ENCODE measurements around the gene ATP8A2.

The ATP8A2 gene

DNA sequence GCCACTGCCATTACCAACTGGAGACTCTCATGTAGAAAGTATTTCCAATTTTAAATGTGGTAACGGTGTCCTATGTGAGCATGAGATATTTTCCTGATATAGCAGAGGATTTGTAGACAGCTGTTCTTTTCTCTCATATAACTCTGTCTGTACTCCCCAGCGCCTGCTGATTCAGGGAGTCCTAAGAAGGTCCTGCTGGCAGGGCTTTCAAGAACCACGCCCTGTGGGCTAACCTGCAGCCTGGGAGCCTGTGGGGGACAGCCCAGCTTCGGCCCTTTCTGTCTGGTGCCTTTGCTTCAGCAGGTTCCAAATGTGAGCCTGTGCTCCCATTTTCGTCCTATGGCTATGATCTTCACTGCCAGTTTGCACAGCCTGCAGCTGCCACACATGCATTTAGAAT lies 316.8 kb downstream of the ATP8A2 start:
- DNase-seq, result no peak

DNA sequence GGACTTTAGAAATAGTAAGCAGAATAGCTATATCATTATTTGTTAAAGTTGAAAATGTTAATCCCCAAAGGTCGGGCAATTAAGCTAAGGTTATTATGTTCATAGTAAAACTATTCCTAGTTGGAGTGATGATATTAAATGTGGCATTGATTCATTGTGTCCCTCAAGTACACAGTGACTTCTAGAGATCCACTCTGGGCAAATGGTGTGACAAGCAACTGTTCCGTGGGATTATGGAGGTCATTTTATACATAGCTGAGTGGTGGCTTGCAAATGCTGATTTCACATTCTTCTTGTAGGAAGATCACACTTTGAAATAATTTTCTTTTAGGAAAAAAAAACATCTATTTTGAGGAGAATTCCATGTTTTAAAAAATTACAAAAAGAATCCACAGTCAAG lies 317.8 kb downstream of the ATP8A2 start:
- no peak for DNase-seq

DNA sequence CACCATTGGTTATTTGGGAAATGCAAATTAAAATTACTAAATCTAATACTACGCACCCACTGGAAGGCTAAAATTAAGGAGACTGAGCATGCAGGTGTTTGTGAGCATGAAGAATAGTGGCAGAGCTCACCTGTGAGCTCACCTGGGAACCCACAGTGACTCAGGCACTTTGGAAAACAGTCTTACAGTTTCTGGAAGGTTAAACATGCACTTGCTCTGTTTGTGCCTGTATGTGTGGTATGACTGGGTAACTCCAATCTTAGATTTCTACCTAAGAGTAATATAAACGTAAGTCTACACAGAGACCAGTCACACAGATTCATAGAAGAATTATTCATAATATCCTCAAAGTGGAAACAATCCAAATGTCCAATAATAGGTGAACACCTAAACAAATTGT lies 318.8 kb downstream of the ATP8A2 start:
- no peak for DNase-seq

GRCh38 chr13:25691654-25692053 lies 319.9 kb downstream of the ATP8A2 start:
- no peak for DNase-seq

DNA sequence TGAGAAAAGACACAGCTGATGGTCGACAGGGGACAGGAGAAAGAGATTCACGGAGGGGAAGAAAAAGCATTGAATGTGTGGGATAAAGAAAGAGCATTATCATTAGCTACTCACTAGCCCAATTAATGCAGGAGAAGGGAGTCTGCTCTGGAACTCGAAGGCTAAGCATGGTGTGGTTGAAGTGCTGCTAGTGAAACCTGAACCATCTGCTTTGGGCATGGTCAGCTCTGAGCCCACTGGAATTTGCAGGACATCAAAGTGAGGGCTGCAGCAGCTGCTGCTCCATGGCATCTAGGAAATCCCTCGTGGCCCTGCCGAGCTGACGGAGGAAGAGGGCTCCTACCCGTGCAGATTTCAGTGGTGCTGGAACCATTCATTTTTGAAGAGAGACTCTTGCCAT lies 320.3 kb downstream of the ATP8A2 start:
- DNase-seq, result no peak

DNA sequence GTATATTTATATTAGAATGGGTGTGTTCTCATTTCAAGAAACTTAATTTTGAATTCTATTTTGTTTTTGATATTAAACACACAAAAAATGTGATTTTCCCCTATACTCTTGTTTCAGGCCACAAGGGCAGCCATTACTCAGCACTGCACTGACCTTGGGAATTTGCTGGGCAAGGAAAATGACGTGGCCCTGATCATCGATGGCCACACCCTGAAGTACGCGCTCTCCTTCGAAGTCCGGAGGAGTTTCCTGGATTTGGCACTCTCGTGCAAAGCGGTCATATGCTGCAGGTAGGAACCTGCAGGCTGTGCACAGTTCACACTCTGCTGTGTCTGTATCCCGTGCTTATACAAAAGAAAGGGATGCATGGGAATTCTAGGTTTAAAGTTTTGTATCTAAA lies 327.3 kb downstream of the ATP8A2 start:
- no peak for DNase-seq

GRCh38 chr13:25699600-25699999 lies 327.8 kb downstream of the ATP8A2 start:
- no peak for DNase-seq

DNA sequence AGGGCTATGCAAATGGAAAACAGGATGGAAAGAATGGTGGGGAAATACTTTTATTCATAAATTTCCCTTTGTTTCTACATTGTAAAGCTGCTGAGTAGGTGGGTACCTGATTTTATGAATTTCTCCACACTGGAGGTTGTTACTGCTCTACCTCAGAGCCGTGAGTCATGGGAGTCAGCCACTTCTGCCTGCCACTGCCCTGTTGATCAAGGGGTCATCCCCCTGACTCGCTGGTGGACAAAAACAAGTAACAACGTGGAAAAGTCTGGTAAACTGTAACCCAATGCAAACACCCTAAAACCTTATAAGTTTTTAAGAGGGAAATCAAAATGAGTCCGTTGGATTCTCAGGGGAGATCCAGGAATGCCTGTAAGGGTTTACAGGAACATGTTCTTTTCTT lies 329.5 kb downstream of the ATP8A2 start:
- DNase-seq, result no peak

DNA sequence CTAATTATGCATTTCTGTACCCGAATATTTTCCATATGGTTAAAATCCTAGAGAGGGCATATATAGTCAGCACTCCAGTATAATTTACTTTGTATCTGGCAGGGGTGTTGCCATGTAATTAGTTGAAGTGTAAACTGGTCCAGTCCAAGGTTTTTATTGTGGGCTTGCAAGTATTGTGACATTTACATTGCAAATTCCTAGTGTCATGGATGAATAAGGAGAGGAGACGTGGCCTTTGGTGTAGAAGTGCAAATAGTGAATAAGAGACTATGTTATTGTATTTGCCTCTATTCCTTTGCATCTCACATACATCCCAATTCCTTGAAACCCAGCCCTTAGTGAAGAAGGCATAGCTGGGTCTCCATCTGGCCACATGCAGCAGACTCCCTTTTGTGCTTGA lies 330.6 kb downstream of the ATP8A2 start:
- DNase-seq, result no peak

DNA sequence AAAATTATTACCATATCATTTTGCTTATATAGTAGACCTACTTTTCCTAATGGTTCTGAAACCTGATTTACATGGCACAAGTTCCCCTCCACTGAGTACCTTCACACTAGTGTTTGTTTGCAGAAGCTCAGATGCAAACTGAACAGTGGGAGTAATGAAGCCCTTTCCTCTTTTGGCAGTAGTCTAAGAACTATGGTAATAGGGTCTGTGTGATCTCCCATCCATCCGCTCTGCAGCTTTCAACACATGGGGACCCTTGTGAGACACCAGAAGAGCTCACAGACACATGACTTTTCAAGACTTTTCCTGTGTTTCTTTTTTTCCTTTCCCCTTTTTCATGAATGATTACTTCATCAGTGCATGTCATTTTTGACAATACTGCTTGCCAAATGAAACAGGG lies 336.0 kb downstream of the ATP8A2 start:
- DNase-seq, result no peak

DNA sequence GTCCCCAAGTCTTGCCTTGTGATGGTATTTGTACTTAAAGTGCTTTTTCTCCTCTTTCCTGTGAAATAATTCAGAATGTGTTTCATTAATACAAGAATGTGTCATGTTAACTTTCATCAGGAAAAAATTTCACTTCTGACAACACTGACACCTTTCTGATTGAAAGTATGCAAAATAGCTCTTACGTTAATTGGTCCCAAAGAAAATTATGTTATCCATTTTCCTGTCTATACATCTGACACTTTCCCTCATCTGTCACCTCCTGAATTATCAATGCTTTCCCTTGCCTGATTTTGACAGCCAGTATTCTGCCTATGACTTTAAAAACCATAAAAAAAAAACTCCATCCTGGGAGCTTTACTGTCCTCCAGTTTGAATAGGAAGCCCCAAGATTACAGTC lies 336.5 kb downstream of the ATP8A2 start:
- DNase-seq, result no peak

DNA sequence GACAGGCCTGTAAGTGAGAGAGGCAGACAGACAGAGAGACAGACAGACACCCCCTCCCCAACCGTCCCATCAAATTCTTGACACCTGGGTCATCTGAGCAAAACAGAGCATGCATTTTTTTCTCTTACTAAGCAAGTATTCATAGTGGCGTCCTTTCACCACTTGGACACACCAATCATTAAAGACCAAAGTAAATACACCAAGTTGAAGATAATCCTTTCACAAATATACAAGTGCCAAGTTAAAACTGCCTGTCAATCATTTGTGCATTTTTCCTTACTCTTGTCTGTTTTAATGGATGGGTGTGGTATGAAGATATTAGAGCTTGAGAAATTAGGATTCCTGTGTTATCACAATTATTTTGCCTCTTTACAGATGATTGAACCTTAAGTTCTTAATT lies 337.3 kb downstream of the ATP8A2 start:
- DNase-seq, result no peak

DNA sequence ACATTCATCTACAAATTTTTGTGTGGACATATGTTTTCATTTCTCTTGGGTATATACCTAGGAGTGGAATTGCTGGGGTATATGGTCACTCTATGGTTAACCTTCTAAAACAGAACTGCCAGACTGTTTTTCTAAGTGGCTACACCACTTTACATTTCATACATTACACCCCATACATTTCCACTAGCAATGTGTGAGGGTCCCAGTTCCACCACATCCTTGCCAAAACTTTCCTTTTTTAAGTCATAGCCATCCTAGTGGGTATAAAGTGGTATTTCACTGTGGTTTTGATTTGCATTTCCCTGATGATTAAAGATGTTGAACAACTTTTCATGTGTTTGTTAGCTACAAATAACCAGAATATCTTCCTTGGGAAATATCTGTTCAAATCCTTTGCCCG lies 344.0 kb downstream of the ATP8A2 start:
- DNase-seq, result no peak

DNA sequence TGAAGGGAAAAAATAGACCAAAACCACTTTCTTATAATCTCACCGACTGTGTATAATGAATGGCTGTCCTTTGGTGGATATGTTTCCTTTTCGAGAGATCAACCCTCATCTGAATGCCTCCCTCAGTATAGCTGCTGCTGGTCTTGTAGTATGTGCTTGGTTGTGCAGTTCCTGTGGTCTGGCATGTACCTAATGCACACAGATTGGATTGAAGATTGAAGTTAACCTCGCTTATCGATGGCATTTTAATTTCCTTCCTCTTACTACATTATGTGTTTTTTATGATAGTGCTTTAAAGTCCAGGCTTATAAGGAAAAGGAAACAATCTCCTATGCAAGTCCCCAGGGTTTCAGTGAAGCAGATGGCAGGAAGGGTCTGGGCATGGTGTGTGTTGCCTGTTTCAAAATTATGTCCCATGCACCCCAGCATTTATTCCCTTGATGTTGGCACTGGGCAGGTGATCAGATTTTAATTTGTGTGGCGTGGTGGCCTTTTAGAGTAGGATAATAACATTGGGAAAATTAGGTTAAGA lies 346.0 kb downstream of the ATP8A2 start:
- DNase-seq, result no peak

GRCh38 chr13:25719666-25720065 lies 347.9 kb downstream of the ATP8A2 start:
- DNase-seq, result no peak

GRCh38 chr13:25722893-25723292 lies 351.1 kb downstream of the ATP8A2 start:
- no peak for DNase-seq

GRCh38 chr13:25725104-25725503 lies 353.3 kb downstream of the ATP8A2 start:
- DNase-seq, result no peak

DNA sequence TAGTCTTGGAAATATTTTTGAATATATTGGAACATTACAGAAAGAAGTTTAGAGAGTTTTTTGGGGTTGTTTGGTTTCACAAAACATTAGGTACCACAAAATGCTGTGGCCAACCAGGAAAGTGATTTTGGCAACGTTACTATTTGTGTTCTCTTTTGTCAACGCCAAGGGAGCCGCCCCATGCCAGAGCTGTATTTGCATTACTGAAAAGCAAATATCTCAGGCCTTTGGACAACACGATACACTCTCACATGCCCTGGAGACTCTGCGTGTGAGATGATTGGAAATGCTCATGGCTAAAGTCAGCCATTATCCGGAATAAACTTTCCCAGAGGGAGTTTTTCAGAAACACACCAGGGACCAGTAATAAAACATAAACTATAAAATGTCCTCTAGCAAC lies 355.5 kb downstream of the ATP8A2 start:
- no peak for DNase-seq

DNA sequence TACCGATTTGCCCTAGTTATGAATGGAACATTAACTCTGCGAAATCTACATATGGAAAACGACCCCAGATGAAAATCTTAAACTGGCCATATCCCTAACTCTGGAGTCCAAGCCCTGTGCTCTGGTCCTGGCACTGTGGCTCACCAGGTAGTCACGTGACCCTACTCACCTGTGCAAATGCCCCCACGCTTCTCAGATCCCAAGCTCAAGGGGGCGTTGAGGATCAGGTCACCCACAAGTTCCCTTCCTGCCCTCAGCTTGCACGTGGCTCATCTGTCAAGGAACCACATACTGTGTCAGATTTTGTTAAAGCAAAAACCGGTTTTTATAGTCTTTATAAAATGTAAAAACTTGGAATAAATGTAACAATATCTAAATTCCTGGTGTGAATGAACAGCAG lies 356.0 kb downstream of the ATP8A2 start:
- DNase-seq, result no peak

DNA sequence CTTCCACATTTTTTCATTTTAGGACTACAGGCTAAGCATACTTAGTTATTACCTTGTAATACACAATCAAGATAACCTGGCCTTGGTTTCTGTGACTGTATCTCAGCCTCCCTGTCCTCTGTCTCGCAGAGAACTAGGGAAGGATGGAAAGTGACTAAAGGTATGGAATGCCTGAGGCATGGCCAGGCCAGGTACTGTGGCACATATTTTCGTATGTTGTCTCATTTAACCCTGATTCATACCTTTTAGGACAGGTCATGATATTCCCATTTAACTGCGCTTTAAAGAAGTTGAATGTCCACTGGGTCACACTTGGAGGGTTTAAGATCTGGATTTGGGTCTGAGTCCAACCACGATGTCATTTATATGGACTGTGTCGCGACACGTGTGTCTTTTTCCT lies 357.4 kb downstream of the ATP8A2 start:
- no peak for DNase-seq

GRCh38 chr13:25731037-25731436 lies 359.3 kb downstream of the ATP8A2 start:
- no peak for DNase-seq

GRCh38 chr13:25731536-25731935 lies 359.8 kb downstream of the ATP8A2 start:
- DNase-seq, result no peak

DNA sequence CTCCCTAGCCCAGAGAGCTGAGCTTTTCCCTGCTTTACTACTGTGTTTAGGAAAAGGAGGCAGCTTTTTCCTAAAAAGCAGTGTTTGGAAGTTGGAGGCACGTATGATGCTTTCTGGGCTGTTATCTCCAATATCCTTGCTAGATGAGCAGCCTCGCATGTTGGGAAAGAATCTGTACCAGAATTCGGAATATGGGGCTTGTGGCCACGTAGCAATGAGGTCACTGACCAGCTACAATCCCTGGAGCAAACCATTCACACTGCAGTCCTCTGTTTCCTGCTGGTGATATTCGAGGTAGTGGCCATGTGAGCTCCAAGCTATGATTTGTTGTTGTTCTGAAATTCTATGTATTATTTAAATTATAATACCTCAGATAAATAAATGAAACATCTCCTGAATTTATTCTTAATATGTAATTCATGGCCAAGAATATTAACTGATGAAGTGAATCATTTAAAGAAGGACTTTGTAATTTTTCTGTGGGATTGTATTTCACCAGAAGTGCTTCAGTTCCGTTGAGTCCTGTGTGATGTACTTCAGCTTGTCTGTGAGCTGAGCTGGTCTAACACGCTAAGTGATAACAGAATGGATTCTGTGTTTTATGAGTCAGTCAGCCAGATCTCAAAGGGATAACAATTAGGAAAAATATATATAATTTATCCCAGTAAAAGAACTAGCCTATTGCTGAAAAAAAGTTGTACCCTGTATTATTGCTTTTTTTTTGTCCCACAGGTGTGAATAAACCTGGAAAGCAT lies 360.5 kb downstream of the ATP8A2 start:
- DNase-seq, result no peak

GRCh38 chr13:25733001-25733491 lies 361.3 kb downstream of the ATP8A2 start:
- no peak for DNase-seq
